Pancreas (tissue), 10 donors: Measurements from ENCODE around the gene ZSCAN25. TPM values are rescaled to one million over a fixed set of nuclear protein-coding genes. Genes with fewer than 3 reads are reported as not detected.
"Not testable (repeated sequence)": the region's sequence is repeated elsewhere in the genome, so short reads cannot be mapped to it uniquely, and the experiment has no call there.

Source experiments
- ATAC-seq, 4 donors: fragments of 200-7000 bp; cut with Tn5 transposase; one replicate each; pipeline versions ENCODE4 v1.8.0 to v1.9.1; 2020; ENCODE audit warnings: mild to moderate bottlenecking in 4 of 4, moderate library complexity in 4 of 4
- DNase-seq, 6 donors: peaks; one replicate each; pipeline ENCODE4 v3.0.0-alpha.2; 2020
- FAIRE-seq: peaks from 2 replicates; lab custom pipeline; 2012; peaks lifted over from hg19 to GRCh38; lab: Jason Lieb, UNC
- H3K27ac ChIP-seq, 4 donors: fragments of 200-600 bp; sonication (generic); 1 replicate in 3 of 4; 2 replicates in 1 of 4; pipeline versions ENCODE4 v1.5.0 to v1.8.0; 2020
- H3K27me3 ChIP-seq, 4 donors: fragments of 200-600 bp; one replicate each; pipeline ENCODE4 v1.8.0; 2021
- H3K36me3 ChIP-seq, 3 donors: fragments of 200-600 bp; sonication (generic) in 1 of 3; one replicate each; pipeline versions ENCODE4 v1.5.0 to v1.8.0; 2020 to 2021
- H3K4me1 ChIP-seq, 3 donors: fragments of 200-600 bp; one replicate each; pipeline ENCODE4 v1.8.0; 2021
- H3K4me3 ChIP-seq, 4 donors: fragments of 200-600 bp; sonication (generic) in 2 of 4; one replicate each; pipeline versions ENCODE4 v1.5.0 to v1.8.0; 2020 to 2021
- H3K9me3 ChIP-seq, 4 donors: fragments of 200-600 bp; one replicate each; pipeline ENCODE4 v1.8.0; 2021
- CTCF ChIP-seq, 4 donors: fragments of 200-600 bp; sonication (generic) in 3 of 4; IDR thresholded peaks; one replicate each; pipeline versions ENCODE4 v1.5.0 to v1.8.0; 2021; ENCODE audit warnings: antibody characterized with exemption in 4 of 4
- WGBS, 2 donors: extraction: QIAGEN DNeasy Blood & Tissue Kit; methylation state at CpG; one replicate each; pipeline ENCODE4 v1.1.7; 2013; 5-methylcytosine and 5-hydroxymethylcytosine counted together
- intact Hi-C, 3 donors: fragments of 100-400 bp; cut with DNase I; formaldehyde crosslinking; loops; one replicate each; pipeline versions ENCODE4 v1.11.1 to v1.14.2; 2022
- polyA plus RNA-seq, 2 donors: library from polyadenylated mRNA; stranded (reverse); fragments of 200-250 nt; gene quantifications; one replicate each; pipeline ENCODE4 v1.2.3, GENCODE V29; 2013
- total RNA-seq, 6 donors: library from RNA; stranded (reverse); fragmentation: NEBNext Ultra II Directional in 4 of 6; extraction: Animal tissue kit (Norgen Biotek cat#: 25700) in 4 of 6; gene quantifications; one replicate each; pipeline versions ENCODE4 v1.2.1 to v1.2.4, GENCODE V29; 2021 to 2023
- donor health status: healthy with polysubstance abuse.
- donor health status: DM: no; HTN: no; CAD: no; lungs with moderate emphysema.
- donor health status: DM: no; HTN: no; CAD: no.
- donor health status: control.
- donor health status: control.
- donor health status: Bipolar disorder and iron deficiency.
- donor health status: DM: yes; HTN: yes; CAD: no.
- donor health status: DM: no; HTN: no; CAD: no.
- donor health status: DM: no; HTN: no; CAD: no.
- donor health status: DM: yes; HTN: yes; CAD: no.

Gene ZSCAN25
- total and polyA plus RNA-seq, 8 donors, result 4.7 to 12.8 (median 8.0) TPM

DNA sequence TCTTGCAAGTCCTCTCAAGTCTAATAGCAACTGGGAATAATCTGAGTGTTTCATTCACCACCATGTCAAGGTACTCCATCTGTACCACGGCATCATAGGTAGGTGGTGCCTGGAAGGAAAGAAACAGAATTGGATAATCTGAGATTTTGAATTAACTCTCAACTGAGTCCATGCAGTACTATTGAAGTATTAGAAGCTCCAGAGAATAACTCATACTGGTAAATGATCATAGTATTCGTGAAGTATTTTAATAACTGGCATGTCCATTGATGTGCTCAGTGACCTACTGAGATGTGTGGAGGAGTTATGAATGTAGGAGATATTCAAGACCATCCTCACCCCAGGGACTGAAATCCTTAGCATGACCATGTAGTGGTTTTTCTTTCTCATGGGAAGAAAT is 35.9 kb downstream of the ZSCAN25 start:
- no peaks in the 10 kb centered on the region for H3K27me3 ChIP-seq
- FAIRE-seq (no peak), ATAC-seq (peak in 2 of 4 donors; percentile 4 to 8), DNase-seq (no peak)
- no peak overlapping the region for H3K4me3 ChIP-seq
- no peaks in the 10 kb centered on the region for H3K4me1 ChIP-seq
- intact Hi-C loops, result no loop called here
- H3K36me3 ChIP-seq, result no peaks in the 10 kb centered on the region
- no peak for TF ChIP-seq CTCF (IDR thresholded peaks at IDR 0.05)
- H3K27ac ChIP-seq, result no peak overlapping the region
- no peaks in the 10 kb centered on the region for H3K9me3 ChIP-seq
- 94 to 98% methylated on average over 2 of the region's 2 CpGs for WGBS, 2 donors

- H3K36me3 ChIP-seq, H3K9me3 ChIP-seq, intact Hi-C loops, H3K4me1 ChIP-seq, FAIRE-seq, DNase-seq, H3K4me3 ChIP-seq, H3K27me3 ChIP-seq, H3K27ac ChIP-seq: not testable (repeated sequence)
- WGBS, 2 donors, result 94 to 97% methylated on average over 4 of the region's 4 CpGs
- peak in 2 of 4 donors; percentile 15 to 28 for ATAC-seq
Measured at GRCh38 chr7:99653269-99653668, 36.5 kb downstream of the ZSCAN25 start.

DNA sequence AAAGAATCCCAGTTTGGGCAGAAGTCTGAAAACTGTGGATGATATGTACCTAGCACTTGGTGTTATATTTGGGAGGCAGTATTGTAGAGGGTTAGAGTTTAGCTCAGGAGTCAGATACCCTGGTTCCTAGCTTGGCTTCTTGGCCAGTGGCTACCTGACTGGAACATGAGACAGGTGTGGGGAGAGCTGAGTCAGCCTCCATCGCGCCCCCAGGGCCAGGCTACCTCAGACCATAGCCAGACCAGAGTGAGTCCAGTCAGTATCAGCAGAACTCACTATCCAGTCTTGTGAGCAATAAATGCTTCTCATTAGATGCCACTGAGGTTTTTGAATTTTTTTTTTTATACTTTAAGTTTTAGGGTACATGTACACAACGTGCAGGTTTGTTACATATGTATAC is 37.0 kb downstream of the ZSCAN25 start:
- H3K27me3 ChIP-seq, result no peaks in the 10 kb centered on the region
- FAIRE-seq (no peak), ATAC-seq (peak in 3 of 4 donors; percentile 25 to 57 (median 45)), DNase-seq (no peak)
- intact Hi-C loops, result no loop called here
- H3K27ac ChIP-seq, result no peak overlapping the region
- no peaks in the 10 kb centered on the region for H3K9me3 ChIP-seq
- H3K36me3 ChIP-seq, result no peaks in the 10 kb centered on the region
- H3K4me3 ChIP-seq, result no peak overlapping the region
- H3K4me1 ChIP-seq, result no peaks in the 10 kb centered on the region
- TF ChIP-seq CTCF (IDR thresholded peaks at IDR 0.05), result no peak
- 96 to 97% methylated on average over 3 of the region's 3 CpGs for WGBS, 2 donors

GRCh38 chr7:99654626-99655025 is 37.9 kb downstream of the ZSCAN25 start:
- H3K27me3 ChIP-seq, H3K27ac ChIP-seq, H3K36me3 ChIP-seq, H3K4me3 ChIP-seq, FAIRE-seq, intact Hi-C loops, DNase-seq, H3K4me1 ChIP-seq, H3K9me3 ChIP-seq, ATAC-seq: not testable (repeated sequence)
- 85 to 95% methylated on average over 1 to 2 of the region's 3 CpGs for WGBS, 2 donors

GRCh38 chr7:99657879-99658278 is 41.1 kb downstream of the ZSCAN25 start:
- DNase-seq, ATAC-seq, H3K27ac ChIP-seq, FAIRE-seq, H3K9me3 ChIP-seq, H3K27me3 ChIP-seq, H3K4me1 ChIP-seq, intact Hi-C loops, H3K4me3 ChIP-seq: not testable (repeated sequence)
- H3K36me3 ChIP-seq, result peaks cover 0 to 34% (median 3%) of the 10 kb centered on the region in 3 donors
- WGBS, 2 donors, result 88 to 93% methylated on average over 5 of the region's 5 CpGs

GRCh38 chr7:99665312-99666012 is 48.7 kb downstream of the ZSCAN25 start:
- no peak for TF ChIP-seq CTCF (IDR thresholded peaks at IDR 0.05)
- Histone ChIP-seq H3K4me3 (no peak overlapping the region), H3K27me3 (no peaks in the 10 kb centered on the region), H3K27ac (no peak overlapping the region), H3K9me3 (no peaks in the 10 kb centered on the region), H3K36me3 (peaks cover 0 to 70% (median 16%) of the 10 kb centered on the region in 3 donors), H3K4me1 (no peaks in the 10 kb centered on the region)
- ATAC-seq (no peak), DNase-seq (no peak), FAIRE-seq (no peak)
- intact Hi-C loops, result no loop called here
- WGBS, 2 donors, result 95 to 98% methylated on average over 3 of the region's 3 CpGs
